Thymus (tissue), 11 donors: ENCODE data around the gene MUSTN1. TPM values are rescaled to one million over a fixed set of nuclear protein-coding genes. Genes with fewer than 3 reads are reported as not detected.

Experiments used
- DNase-seq, 9 donors: peaks; one replicate each; pipeline ENCODE4 v3.0.0-alpha.2; 2013; ENCODE audit warnings: low spot score in 9 of 9, low read depth in 6 of 9, missing footprints in 1 of 9
- H3K27ac ChIP-seq, 2 donors: one replicate each; pipeline ENCODE4 v1.5.1; 2013; ENCODE audit warnings: control low read depth in 1 of 2, low read depth in 1 of 2, low read length in 1 of 2, mild to moderate bottlenecking in 1 of 2, moderate library complexity in 1 of 2
- H3K27me3 ChIP-seq, 2 donors: one replicate each; pipeline ENCODE4 v1.5.1; 2013; ENCODE audit warnings: low read length in 1 of 2; ENCODE audit not compliant: control insufficient read depth in 2 of 2, insufficient read depth in 1 of 2
- H3K36me3 ChIP-seq, 2 donors: one replicate each; pipeline ENCODE4 v1.5.1; 2013; ENCODE audit warnings: low read length in 1 of 2, mild to moderate bottlenecking in 1 of 2, moderate library complexity in 1 of 2; ENCODE audit not compliant: control insufficient read depth in 2 of 2, insufficient read depth in 2 of 2
- H3K4me1 ChIP-seq, 2 donors: one replicate each; pipeline ENCODE4 v1.5.1; 2013; ENCODE audit warnings: low read length in 2 of 2; ENCODE audit not compliant: control insufficient read depth in 2 of 2, insufficient read depth in 2 of 2
- H3K4me3 ChIP-seq, 2 donors: one replicate each; pipeline ENCODE4 v1.5.1; 2013; ENCODE audit warnings: low read length in 2 of 2, control low read depth in 1 of 2, mild to moderate bottlenecking in 1 of 2
- H3K9me3 ChIP-seq, 2 donors: one replicate each; pipeline ENCODE4 v1.5.1; 2013; ENCODE audit warnings: low read length in 1 of 2, mild to moderate bottlenecking in 1 of 2; ENCODE audit not compliant: control insufficient read depth in 2 of 2, insufficient read depth in 1 of 2
- WGBS: extraction: QIAGEN DNeasy Blood & Tissue Kit; methylation state at CpG from one replicate; pipeline ENCODE4 v1.1.7; 2013; 5-methylcytosine and 5-hydroxymethylcytosine counted together
- polyA plus RNA-seq: library from polyadenylated mRNA; stranded (reverse); fragments of 200-250 nt; gene quantifications from one replicate; pipeline ENCODE4 v1.2.3, GENCODE V29; 2013
- total RNA-seq: library from RNA; stranded (reverse); fragments of 120-200 nt; gene quantifications from one replicate; pipeline ENCODE4 v1.2.4, GENCODE V29; 2013
- donor health status: healthy.

MUSTN1 gene
- total and polyA plus RNA-seq, 2 donors, result 0.85 to 59.3 TPM

DNA sequence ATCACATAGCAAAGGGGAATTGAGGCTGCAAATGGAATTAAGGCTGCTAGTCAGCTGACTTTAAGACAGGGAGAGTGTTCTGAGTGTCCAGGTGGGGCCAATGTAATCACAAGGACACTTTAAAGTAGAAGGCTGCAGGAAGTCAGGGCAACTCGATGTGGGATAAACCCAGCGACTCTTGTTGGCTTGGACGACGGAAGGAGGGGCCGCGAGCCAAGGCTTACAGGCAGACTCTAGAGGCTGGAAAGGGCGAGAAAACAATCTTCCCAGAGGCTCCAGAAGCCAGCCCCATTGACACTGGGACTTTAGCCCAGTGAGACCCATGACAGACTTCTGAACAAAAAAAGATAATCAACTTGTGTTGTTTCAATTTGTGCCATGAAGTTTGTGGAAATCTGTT lies 12.9 kb upstream of the MUSTN1 start:
- 96% methylated on average over 7 of the region's 7 CpGs for WGBS
- Histone ChIP-seq H3K36me3 (peaks cover 57 to 63% of the 10 kb centered on the region in 2 donors), H3K4me1 (peaks cover 9 to 81% of the 10 kb centered on the region in 2 donors)

DNA sequence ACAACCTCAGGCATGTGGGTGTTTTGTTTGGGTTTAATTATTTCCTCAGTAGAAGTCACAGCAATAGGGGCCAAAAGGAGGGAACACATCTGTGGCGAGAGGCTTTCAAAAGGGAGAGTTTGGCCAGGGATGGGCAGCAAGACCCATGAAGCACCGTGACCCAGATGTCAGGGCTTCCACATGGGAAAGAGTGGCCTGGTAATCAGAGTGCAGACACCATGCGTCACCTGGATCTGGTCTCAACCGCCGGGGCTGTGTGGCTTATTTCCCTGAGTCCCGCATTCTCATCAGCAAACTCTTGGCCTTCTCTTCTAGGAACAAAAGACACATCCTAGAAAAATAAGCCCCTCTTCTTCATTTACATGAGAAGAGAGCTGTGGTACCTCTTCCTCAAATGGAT lies 12.4 kb upstream of the MUSTN1 start:
- H3K27ac ChIP-seq, result peak overlapping the region in 1 of 2 donors; percentile 92
- DNase-seq, result no peak
- WGBS, result 88% methylated on average over 6 of the region's 6 CpGs
- H3K9me3 ChIP-seq, result peaks cover 0 to 3% of the 10 kb centered on the region in 2 donors
- peaks cover 57 to 64% of the 10 kb centered on the region in 2 donors for H3K36me3 ChIP-seq
- no peaks in the 10 kb centered on the region for H3K27me3 ChIP-seq
- peaks cover 12 to 86% of the 10 kb centered on the region in 2 donors for H3K4me1 ChIP-seq
- H3K4me3 ChIP-seq, result no peak overlapping the region

More for the DNA sequence above, 12.9 kb upstream of the MUSTN1 start:
- H3K27me3 ChIP-seq, result no peaks in the 10 kb centered on the region
- no peak overlapping the region for H3K4me3 ChIP-seq
- DNase-seq, result no peak
- H3K9me3 ChIP-seq, result peaks cover 0 to 3% of the 10 kb centered on the region in 2 donors
- H3K27ac ChIP-seq, result no peak overlapping the region

DNA sequence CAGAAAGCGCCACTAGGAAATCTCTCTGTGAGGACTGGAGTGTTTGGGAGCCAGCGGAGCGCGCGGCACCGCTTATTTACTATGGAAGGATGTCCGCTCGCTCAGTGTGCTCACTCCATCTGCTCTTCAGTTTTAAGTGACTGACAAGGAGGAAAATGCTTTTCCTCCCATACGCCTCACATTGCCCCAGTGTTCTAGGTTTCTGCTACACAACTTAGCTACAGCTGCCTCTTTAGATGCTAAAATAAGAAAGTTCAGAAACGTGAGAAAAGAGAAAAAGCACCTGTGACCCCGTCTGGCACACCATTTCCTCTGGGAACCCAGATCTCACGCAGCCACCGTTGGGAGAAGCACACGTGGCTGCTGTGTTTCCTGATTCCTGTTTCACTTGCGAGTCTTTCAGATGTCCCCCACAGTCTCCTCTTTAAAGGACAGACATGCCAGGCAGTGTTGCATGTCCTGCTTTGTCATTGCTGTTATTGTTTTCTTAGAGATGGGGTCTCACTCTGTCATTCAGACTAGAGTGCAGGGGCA lies 11.7 kb upstream of the MUSTN1 start:
- Histone ChIP-seq H3K4me3 (no peak overlapping the region), H3K4me1 (peaks cover 14 to 88% of the 10 kb centered on the region in 2 donors), H3K27ac (peak overlapping the region in 1 of 2 donors; percentile 92), H3K27me3 (no peaks in the 10 kb centered on the region), H3K9me3 (peaks cover 0 to 3% of the 10 kb centered on the region in 2 donors), H3K36me3 (peaks cover 53 to 64% of the 10 kb centered on the region in 2 donors)
- whole genome bisulfite sequencing, result 51% methylated on average over 15 of the region's 15 CpGs
- DNase-seq, result peak in 1 of 9 donors; percentile 53

DNA sequence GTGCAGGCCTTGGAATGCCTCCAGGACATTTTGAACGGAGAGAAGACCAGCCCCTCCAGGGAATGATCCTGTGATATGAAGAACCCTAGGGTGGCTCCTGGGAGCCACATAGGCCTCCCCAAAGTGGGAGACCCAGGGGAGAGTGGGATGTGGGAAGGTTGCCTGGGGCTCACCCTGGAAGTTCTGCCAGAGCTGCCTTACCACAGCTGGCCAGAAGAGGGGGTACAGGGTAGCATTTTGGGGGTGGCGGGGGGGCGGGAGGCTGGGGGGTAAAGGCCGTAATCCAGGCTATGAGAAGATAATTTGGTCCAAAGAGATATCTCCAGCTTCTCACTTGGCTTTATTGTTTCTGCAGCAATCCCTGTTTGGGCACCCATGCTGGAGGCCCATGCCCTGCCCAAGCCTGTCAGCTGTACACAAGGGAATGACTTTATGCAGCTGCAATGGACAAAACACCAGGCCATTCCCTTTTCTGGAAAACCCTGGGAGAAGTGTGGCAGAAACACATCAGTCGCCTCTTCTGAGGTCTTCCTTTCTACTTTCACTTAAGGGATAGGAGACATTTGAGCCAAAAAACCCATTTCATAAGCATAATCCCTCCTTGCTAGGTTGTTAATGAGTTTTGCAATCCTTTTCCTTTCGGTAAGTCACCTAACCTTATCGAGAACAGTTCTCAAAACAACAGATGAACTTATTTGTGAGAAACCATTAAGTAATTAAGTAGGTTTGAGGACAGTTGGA lies 11.0 kb upstream of the MUSTN1 start:
- WGBS, result 93% methylated on average over 7 of the region's 7 CpGs
- H3K9me3 ChIP-seq, result peaks cover 0 to 5% of the 10 kb centered on the region in 2 donors
- no peak overlapping the region for H3K4me3 ChIP-seq
- peaks cover 53 to 66% of the 10 kb centered on the region in 2 donors for H3K36me3 ChIP-seq
- peak overlapping the region in 1 of 2 donors; percentile 92 for H3K27ac ChIP-seq
- H3K27me3 ChIP-seq, result no peaks in the 10 kb centered on the region
- H3K4me1 ChIP-seq, result peaks cover 14 to 90% of the 10 kb centered on the region in 2 donors
- no peak for DNase-seq

DNA sequence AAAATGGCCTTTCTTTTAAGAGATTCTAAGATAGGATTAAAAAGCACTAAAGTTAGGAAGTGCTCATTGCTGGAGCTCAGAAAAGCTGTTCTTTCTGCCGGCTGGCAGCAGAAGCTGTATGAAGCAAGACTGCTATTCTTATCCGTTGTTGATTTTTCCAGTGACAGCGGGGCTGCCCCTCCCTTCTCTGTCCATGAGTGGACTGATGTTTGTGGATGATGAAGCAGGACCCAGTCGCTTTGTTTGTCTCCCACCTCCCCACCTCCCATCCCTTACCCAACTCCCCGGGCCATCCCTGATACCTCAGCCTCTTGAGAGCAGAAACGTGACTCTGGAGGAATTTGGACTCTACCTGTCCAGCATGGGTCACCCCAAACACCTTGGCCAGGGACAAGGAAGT lies 10.3 kb upstream of the MUSTN1 start:
- H3K4me3 ChIP-seq, result no peak overlapping the region
- H3K27ac ChIP-seq, result peak overlapping the region in 1 of 2 donors; percentile 92
- 85% methylated on average over 6 of the region's 6 CpGs for WGBS
- peaks cover 51 to 63% of the 10 kb centered on the region in 2 donors for H3K36me3 ChIP-seq
- peaks cover 0 to 5% of the 10 kb centered on the region in 2 donors for H3K9me3 ChIP-seq
- H3K4me1 ChIP-seq, result peaks cover 14 to 97% of the 10 kb centered on the region in 2 donors
- H3K27me3 ChIP-seq, result no peaks in the 10 kb centered on the region
- DNase-seq, result no peak

DNA sequence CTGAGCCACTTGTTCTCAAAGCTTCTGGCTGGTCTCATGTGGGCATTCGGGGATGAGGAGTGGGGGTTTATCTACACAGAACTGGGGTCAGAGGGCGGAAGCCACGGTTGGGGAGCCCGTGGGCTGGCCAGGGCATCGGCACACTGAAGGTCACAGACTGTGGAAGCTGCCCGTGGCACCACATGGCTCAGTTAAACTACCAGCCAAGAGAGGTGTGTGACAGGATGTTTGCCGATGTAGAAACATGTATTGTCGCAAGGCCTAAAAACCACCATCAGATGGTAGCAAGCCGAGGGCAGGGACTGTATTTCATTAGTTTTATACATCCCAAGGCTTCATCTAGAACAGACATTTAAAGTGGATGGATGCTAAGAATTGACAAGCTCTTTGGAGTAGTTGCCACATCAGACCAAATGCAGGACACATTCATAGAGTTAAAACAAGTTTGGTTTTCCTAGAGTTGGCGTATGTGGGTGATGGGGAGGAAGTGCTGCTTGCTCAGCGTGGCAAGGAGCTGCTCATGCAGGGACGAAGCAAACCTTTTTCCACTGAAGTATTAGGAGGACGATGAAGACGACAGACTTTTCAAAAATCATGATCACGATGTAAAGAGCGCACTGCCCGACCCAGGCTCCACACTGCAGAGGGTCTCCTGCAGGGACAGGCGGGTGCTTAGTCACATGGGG lies 9.6 kb upstream of the MUSTN1 start:
- Histone ChIP-seq H3K4me1 (peaks cover 14 to 99% of the 10 kb centered on the region in 2 donors), H3K9me3 (peaks cover 0 to 5% of the 10 kb centered on the region in 2 donors), H3K27ac (peak overlapping the region in 1 of 2 donors; percentile 92), H3K4me3 (no peak overlapping the region), H3K27me3 (no peaks in the 10 kb centered on the region), H3K36me3 (peaks cover 49 to 61% of the 10 kb centered on the region in 2 donors)
- no peak for DNase-seq
- WGBS, result 86% methylated on average over 18 of the region's 18 CpGs

DNA sequence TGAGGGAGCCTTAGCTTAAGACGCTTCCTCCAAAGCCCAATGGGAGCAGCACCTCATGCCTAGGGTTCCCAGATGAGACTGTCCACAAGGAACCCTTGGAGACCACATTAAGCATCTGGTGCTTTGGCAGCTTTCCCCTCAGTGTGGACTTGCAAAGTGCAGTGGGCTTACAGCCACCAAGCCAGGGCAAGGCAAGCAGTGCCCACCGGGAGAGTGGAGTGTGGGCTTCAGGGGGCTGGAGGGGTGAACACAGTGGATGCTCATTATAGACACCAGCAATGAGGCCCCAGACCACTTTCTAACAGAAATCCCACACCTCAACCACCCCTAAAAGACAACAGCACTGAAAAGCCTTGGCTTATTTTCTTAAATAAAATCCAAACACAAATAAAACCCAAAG lies 9.1 kb upstream of the MUSTN1 start:
- Histone ChIP-seq H3K4me3 (no peak overlapping the region), H3K27ac (peak overlapping the region in 1 of 2 donors; percentile 92), H3K27me3 (no peaks in the 10 kb centered on the region), H3K9me3 (peaks cover 0 to 5% of the 10 kb centered on the region in 2 donors), H3K36me3 (peaks cover 44 to 58% of the 10 kb centered on the region in 2 donors), H3K4me1 (peaks cover 17 to 99% of the 10 kb centered on the region in 2 donors)
- WGBS, result 98% methylated on average over 2 of the region's 2 CpGs
- DNase-seq, result no peak

DNA sequence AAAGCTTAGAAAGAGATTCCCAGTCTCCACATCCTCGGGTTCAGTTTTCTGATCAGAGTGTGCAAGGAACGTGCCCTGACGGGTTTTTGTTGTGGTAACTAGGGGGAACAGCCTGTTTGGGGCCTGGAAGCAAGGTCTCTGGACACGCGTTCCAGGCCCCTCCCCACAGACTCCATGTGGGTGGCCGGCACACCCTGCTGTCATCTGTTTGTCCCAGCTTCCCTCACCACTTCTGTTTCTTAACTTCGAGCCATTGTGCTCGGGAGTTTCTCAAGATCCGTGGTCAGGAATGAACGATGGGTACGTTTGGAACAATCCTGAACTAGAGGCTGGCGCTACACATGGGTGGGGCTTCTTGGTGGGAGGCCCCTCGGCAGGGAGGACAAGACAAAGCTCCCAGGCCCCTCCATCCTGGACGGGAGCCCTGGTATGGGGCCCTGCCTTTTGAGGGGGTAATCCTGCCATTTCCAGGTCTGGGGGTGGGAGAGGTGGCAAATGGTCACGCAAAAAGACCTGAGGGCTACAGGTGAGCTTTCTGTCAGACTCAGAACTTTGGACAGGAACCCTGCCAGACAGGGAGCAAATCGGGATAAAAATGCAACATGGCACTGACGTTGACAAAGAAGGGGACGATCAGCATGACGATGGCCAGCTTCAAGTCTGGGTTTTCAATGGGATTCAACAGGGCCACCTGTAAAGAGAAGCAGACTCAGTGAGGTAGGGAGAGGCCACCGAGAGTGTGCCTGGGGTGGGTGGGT lies 8.5 kb upstream of the MUSTN1 start:
- H3K4me3 ChIP-seq, result no peak overlapping the region
- no peaks in the 10 kb centered on the region for H3K27me3 ChIP-seq
- H3K27ac ChIP-seq, result no peak overlapping the region
- no peak for DNase-seq
- 94% methylated on average over 20 of the region's 20 CpGs for WGBS
- H3K4me1 ChIP-seq, result peaks cover 20 to 99% of the 10 kb centered on the region in 2 donors
- peaks cover 42 to 52% of the 10 kb centered on the region in 2 donors for H3K36me3 ChIP-seq
- peaks cover 0 to 5% of the 10 kb centered on the region in 2 donors for H3K9me3 ChIP-seq
